GM12875 (cell line): ENCODE measurements around the gene EXD3.

ENCODE experiments used
- H3K4me3 ChIP-seq: one replicate; pipeline ENCODE4 v1.5.1; 2011; ENCODE audit warnings: low read depth, low read length, control low read depth
- CTCF ChIP-seq: IDR thresholded peaks from 2 replicates; pipeline ENCODE4 v1.5.1; 2011; ENCODE audit warnings: low read depth, mild to moderate bottlenecking, control low read depth, inconsistent platforms, low read length, moderate library complexity, borderline replicate concordance; ENCODE audit not compliant: insufficient read depth

EXD3 gene

GRCh38 chr9:137316012-137316981, 106.7 kb downstream of the EXD3 start:
- peak overlapping the region; percentile 48 for H3K4me3 ChIP-seq
- TF ChIP-seq CTCF, result no peak

DNA sequence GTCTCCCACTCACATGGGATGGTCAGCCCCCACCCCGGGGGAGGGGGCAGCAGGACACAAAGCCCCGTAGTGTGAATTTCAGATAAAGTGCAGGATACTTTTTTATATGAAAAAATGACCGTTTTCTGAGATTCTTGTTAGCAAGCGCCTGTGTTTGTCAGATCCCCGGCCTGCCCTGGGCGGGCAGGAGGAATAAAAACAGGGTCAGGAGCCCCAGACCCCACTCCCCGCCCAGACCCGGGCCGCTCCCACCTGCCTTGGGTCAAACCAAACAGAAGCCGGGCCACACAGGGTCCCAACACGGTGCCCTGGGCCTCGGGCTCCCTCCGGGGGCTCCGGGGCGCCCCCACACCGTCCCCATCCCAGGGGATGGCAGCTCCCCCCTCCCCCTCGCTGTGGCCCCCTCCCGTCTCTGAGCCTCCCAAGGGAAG, 107.4 kb downstream of the EXD3 start:
- H3K4me3 ChIP-seq, result no peak overlapping the region
- no peak for TF ChIP-seq CTCF

DNA sequence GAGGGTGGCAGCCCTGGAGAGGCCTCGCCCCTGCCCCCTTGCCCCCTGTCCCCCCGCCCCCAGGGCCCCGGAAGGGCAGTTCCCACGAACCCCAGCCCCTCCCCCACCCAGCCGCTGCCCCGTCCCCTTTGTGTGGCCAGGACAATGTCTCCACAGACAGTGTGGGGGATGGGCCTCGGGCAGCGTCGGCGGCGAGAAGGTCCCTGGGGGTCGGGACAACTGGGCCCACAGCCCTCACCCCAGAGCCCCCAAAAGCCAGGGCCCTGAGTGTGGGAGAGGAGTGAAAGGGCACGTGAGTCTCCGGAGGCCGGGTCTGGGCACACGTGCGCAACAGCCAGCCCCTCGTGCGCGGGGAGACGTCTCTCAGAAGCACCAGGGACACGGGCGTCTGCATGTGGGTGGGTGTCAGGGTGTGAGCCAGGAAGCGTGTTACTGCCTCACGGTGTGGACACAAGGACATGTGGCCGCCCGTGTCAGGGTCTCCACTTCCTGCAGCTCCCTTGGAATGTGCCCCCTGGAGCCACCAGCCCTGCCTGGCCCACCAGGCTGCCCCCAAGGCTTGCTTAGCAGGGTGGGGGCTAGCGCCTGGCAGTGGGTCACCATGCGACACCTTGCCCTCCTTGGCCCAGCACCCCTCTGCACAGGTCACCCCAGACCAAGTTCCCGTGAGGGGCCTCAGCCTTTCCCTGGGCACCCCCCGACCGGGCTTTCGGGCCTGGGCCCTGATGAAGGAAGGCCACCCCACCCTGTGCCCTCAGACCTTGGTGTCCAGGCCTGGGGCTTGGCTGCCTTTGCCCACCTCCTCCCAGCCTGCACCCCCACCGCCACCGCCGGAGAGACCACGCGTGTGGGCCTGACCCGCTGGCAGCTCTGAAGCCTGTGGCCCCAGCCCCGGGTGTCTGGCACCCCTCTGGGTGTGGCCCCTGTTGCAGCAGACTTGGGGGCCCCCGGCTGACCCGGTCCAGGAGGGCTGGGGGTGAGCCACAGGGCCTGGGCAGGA, 108.1 kb downstream of the EXD3 start:
- no peak for TF ChIP-seq CTCF
- no peak overlapping the region for H3K4me3 ChIP-seq

GRCh38 chr9:137313956-137314560, 108.9 kb downstream of the EXD3 start:
- no peak for TF ChIP-seq CTCF
- no peak overlapping the region for H3K4me3 ChIP-seq

GRCh38 chr9:137313326-137313936, 109.5 kb downstream of the EXD3 start:
- TF ChIP-seq CTCF, result no peak
- no peak overlapping the region for H3K4me3 ChIP-seq

GRCh38 chr9:137312852-137313325, 110.1 kb downstream of the EXD3 start:
- no peak overlapping the region for H3K4me3 ChIP-seq
- TF ChIP-seq CTCF, result no peak
